Esophagus muscularis mucosa (tissue), 4 donors: ENCODE measurements around the gene SPATA16. TPM values are rescaled to one million over a fixed set of nuclear protein-coding genes. Genes with fewer than 3 reads are reported as not detected.

Experiments used
- DNase-seq: peaks from one replicate; pipeline ENCODE4 v3.0.0-alpha.2; 2017; ENCODE audit errors: extremely low spot score
- H3K27ac ChIP-seq, 4 donors: fragments of 200-600 bp; sonication (generic); replicated peaks in 1 of 4; 1 replicate in 3 of 4; 2 replicates in 1 of 4; pipeline ENCODE4 v1.5.1; 2016 to 2019; ENCODE audit warnings: mild to moderate bottlenecking in 1 of 4
- H3K27me3 ChIP-seq, 4 donors: fragments of 200-600 bp; sonication (generic); one replicate each; pipeline versions ENCODE4 v1.5.1 to v1.6.0; 2016 to 2019
- H3K36me3 ChIP-seq, 4 donors: fragments of 200-600 bp; sonication (generic); one replicate each; pipeline ENCODE4 v1.5.1; 2016 to 2019
- H3K4me1 ChIP-seq, 4 donors: fragments of 200-600 bp; sonication (generic); one replicate each; pipeline ENCODE4 v1.5.1; 2016 to 2019
- H3K4me3 ChIP-seq, 4 donors: fragments of 200-600 bp; sonication (generic); 1 replicate in 2 of 4; 2 replicates in 2 of 4; pipeline ENCODE4 v1.5.1; 2016 to 2019; ENCODE audit warnings: mild to moderate bottlenecking in 4 of 4, moderate library complexity in 1 of 4
- H3K9me3 ChIP-seq, 4 donors: fragments of 200-600 bp; sonication (generic); 1 replicate in 3 of 4; 2 replicates in 1 of 4; pipeline ENCODE4 v1.5.1; 2016 to 2019
- CTCF ChIP-seq, 3 experiments: fragments of 200-600 bp in 2 of 3; fragments of 450-650 bp in 1 of 3; sonication (generic) in 2 of 3; IDR thresholded peaks; one replicate each; pipeline ENCODE4 v1.5.1; 2017 to 2019; ENCODE audit warnings: antibody characterized with exemption in 3 of 3, mild to moderate bottlenecking in 2 of 3, moderate library complexity in 1 of 3
- EP300 ChIP-seq: sonication (generic); formaldehyde crosslinking; IDR thresholded peaks from one replicate; pipeline ENCODE4 v1.6.1; 2017; ENCODE audit warnings: antibody characterized with exemption
- POLR2A ChIP-seq: fragments of 450-650 bp; IDR thresholded peaks from one replicate; pipeline ENCODE4 v1.6.1; 2017; ENCODE audit warnings: antibody characterized with exemption, moderate library complexity, mild to moderate bottlenecking, low read depth
- POLR2AphosphoS5 ChIP-seq, 2 donors: sonication (generic); formaldehyde crosslinking; IDR thresholded peaks; one replicate each; pipeline ENCODE4 v1.6.1; 2017; ENCODE audit warnings: antibody characterized with exemption in 2 of 2
- WGBS: methylation state at CpG from one replicate; pipeline ENCODE4 v1.1.5; 2018; 5-methylcytosine and 5-hydroxymethylcytosine counted together
- intact Hi-C: fragments of 100-400 bp; cut with DNase I; formaldehyde crosslinking; loops from one replicate; pipeline ENCODE4 v1.15.1; 2023
- total RNA-seq, 4 donors: library from RNA; depleted of rRNA; stranded (reverse); fragments of >200 nt; gene quantifications; one replicate each; pipeline versions ENCODE4 v1.1.0 to v1.2.1, GENCODE V29; 2016

The SPATA16 gene
- total RNA-seq, 4 donors from 2014 or later, result not detected

DNA sequence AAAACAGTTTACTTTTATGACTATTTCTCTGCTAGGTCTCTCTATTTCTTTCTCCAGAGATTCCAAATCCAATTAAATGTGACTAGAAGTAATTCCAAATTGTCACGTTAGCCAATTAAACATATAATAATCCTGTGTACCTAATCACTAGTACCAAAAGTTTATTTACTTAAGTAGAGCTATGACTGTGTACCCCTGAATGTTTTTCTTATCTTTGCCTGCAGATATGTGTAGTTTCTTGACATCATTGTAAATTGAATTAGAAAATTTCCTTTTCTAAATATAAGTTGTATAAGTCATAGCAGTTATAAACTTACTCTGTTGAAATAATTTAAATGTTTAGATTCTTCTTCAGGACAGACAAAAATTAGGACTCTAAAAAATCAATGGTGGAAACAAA lies 163.3 kb downstream of the SPATA16 start:
- 69% methylated on average over 1 of the region's 1 CpG for WGBS
- TF ChIP-seq POLR2A (no peak), CTCF (IDR thresholded peaks at IDR 0.05) (no peak), EP300 (no peak), POLR2AphosphoS5 (IDR thresholded peaks at IDR 0.05) (no peak)
- no peak overlapping the region for H3K27ac ChIP-seq
- H3K4me1 ChIP-seq, result no peaks in the 10 kb centered on the region
- no peak overlapping the region for H3K4me3 ChIP-seq
- intact Hi-C loops, result no loop called here
- no peaks in the 10 kb centered on the region for H3K9me3 ChIP-seq
- DNase-seq, result no peak
- H3K27me3 ChIP-seq, result no peaks in the 10 kb centered on the region
- H3K36me3 ChIP-seq, result no peaks in the 10 kb centered on the region

DNA sequence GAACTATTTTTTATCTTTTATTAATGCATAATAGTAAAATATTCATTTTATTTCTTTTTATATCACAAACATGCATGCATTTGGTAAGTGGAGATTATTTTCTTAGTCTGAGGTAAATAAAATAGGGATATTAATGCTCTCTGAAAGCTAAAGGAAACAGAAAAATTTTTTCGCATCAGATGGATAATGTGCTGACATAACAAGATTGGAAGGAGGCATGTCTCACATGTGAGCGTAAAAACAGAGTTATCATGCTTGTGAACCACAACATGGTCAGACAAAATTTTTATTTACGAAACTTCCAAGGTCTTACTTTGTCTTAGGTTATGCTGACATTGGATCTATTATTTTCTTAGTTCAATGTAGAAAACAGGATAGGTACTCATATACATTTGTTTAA lies 166.1 kb downstream of the SPATA16 start:
- WGBS, result 90% methylated on average over 3 of the region's 3 CpGs
- Histone ChIP-seq H3K27ac (no peak overlapping the region), H3K9me3 (no peaks in the 10 kb centered on the region), H3K36me3 (no peaks in the 10 kb centered on the region), H3K4me3 (no peak overlapping the region), H3K4me1 (no peaks in the 10 kb centered on the region), H3K27me3 (no peaks in the 10 kb centered on the region)
- no peak for DNase-seq
- TF ChIP-seq POLR2A (no peak), CTCF (IDR thresholded peaks at IDR 0.05) (no peak), POLR2AphosphoS5 (IDR thresholded peaks at IDR 0.05) (no peak), EP300 (no peak)
- intact Hi-C loops, result no loop called here

GRCh38 chr3:172973799-172974198 lies 167.2 kb downstream of the SPATA16 start:
- no peaks in the 10 kb centered on the region for H3K36me3 ChIP-seq
- H3K27me3 ChIP-seq, result no peaks in the 10 kb centered on the region
- intact Hi-C loops, result no loop called here
- DNase-seq, result no peak
- WGBS, result 58% methylated on average over 2 of the region's 2 CpGs
- H3K4me3 ChIP-seq, result no peak overlapping the region
- no peaks in the 10 kb centered on the region for H3K9me3 ChIP-seq
- no peaks in the 10 kb centered on the region for H3K4me1 ChIP-seq
- TF ChIP-seq CTCF (IDR thresholded peaks at IDR 0.05), result no peak
- no peak for TF ChIP-seq EP300
- TF ChIP-seq POLR2AphosphoS5 (IDR thresholded peaks at IDR 0.05), result no peak
- H3K27ac ChIP-seq, result no peak overlapping the region

- no peak overlapping the region for H3K4me3 ChIP-seq
- H3K27me3 ChIP-seq, result no peaks in the 10 kb centered on the region
- no peak for TF ChIP-seq POLR2A
- 89% methylated on average over 5 of the region's 5 CpGs for WGBS
- DNase-seq, result no peak
- intact Hi-C loops, result no loop called here
- no peaks in the 10 kb centered on the region for H3K4me1 ChIP-seq
- H3K9me3 ChIP-seq, result no peaks in the 10 kb centered on the region
- H3K27ac ChIP-seq, result no peak overlapping the region
- H3K36me3 ChIP-seq, result no peaks in the 10 kb centered on the region
These were observed 168.3 kb downstream of the SPATA16 start for GRCh38 chr3:172972717-172973116.

- intact Hi-C loops, result no loop called here
- TF ChIP-seq EP300 (no peak), POLR2AphosphoS5 (IDR thresholded peaks at IDR 0.05) (no peak), POLR2A (no peak), CTCF (IDR thresholded peaks at IDR 0.05) (no peak)
- Histone ChIP-seq H3K27ac (no peak overlapping the region), H3K4me3 (no peak overlapping the region), H3K9me3 (no peaks in the 10 kb centered on the region), H3K27me3 (no peaks in the 10 kb centered on the region), H3K36me3 (no peaks in the 10 kb centered on the region), H3K4me1 (no peaks in the 10 kb centered on the region)
- 70% methylated on average over 1 of the region's 1 CpG for WGBS
- no peak for DNase-seq
These were observed 169.0 kb downstream of the SPATA16 start for GRCh38 chr3:172972067-172972466.
